PC-3 (cell line): ENCODE data around the gene CPT1A. TPM values are rescaled to one million over a fixed set of nuclear protein-coding genes. Genes with fewer than 3 reads are reported as not detected.

Experiments
- ATAC-seq: fragments of 200-7000 bp; cut with Tn5 transposase; 2 replicates; pipeline ENCODE4 v1.9.1; 2020; ENCODE audit warnings: mild to moderate bottlenecking, moderate library complexity
- BruUV-seq: library from RNA; stranded (reverse); fragments of 400-500 nt; replicated peaks from 2 replicates; lab custom pipeline; 2021; lab: Mats Ljungman, UMichigan
- CTCF ChIA-PET: fragments of 300-600 bp; sonication (Branson Sonifier 250); formaldehyde crosslinking; loops from one replicate; lab custom pipeline; 2022; ENCODE audit warnings: antibody characterized with exemption; lab: Charles Lee
- POLR2A ChIA-PET: fragments of 300-600 bp; sonication (Branson Sonifier 250); formaldehyde crosslinking; loops from one replicate; lab custom pipeline; 2022; ENCODE audit warnings: antibody characterized with exemption; ENCODE audit not compliant: unreplicated experiment; lab: Charles Lee
- DNase-seq: peaks from one replicate; pipeline ENCODE4 v3.0.0-alpha.2; 2015
- H2AFZ ChIP-seq: fragments of 300-600 bp; sonication (generic); 2 replicates; pipeline ENCODE4 v1.6.0; 2016; ENCODE audit warnings: antibody characterized with exemption, low read length
- H3F3A ChIP-seq: fragments of 300-600 bp; sonication (generic); one replicate; pipeline ENCODE4 v1.6.0; 2017; ENCODE audit warnings: antibody characterized with exemption, low read length, control low read depth, mild to moderate bottlenecking; ENCODE audit not compliant: unreplicated experiment
- H3K27ac ChIP-seq: fragments of 300-600 bp; sonication (generic); 2 replicates; pipeline ENCODE4 v1.5.1; 2016; ENCODE audit warnings: mild to moderate bottlenecking, low read length
- H3K27me3 ChIP-seq: fragments of 300-600 bp; sonication (generic); 2 replicates; pipeline ENCODE4 v1.6.1; 2016; ENCODE audit warnings: low read length, mixed read lengths
- H3K36me3 ChIP-seq: fragments of 300-600 bp; sonication (generic); 2 replicates; pipeline ENCODE4 v1.6.1; 2016; ENCODE audit warnings: low read depth, mixed run types, low read length, mixed read lengths
- H3K4me1 ChIP-seq: fragments of 300-600 bp; sonication (generic); 2 replicates; pipeline ENCODE4 v1.5.1; 2016; ENCODE audit warnings: low read length; ENCODE audit not compliant: insufficient read depth
- H3K4me2 ChIP-seq: fragments of 300-600 bp; sonication (generic); 2 replicates; pipeline ENCODE4 v1.6.0; 2016; ENCODE audit warnings: low read length
- H3K4me3 ChIP-seq: fragments of 300-600 bp; sonication (generic); 2 replicates; pipeline ENCODE4 v1.5.1; 2016; ENCODE audit warnings: mild to moderate bottlenecking, low read length, mixed read lengths
- H3K79me2 ChIP-seq: fragments of 300-600 bp; sonication (generic); 2 replicates; pipeline ENCODE4 v1.6.1; 2017; ENCODE audit warnings: low read length, mixed read lengths
- H3K9ac ChIP-seq: fragments of 300-600 bp; sonication (generic); 2 replicates; pipeline ENCODE4 v1.6.0; 2016; ENCODE audit warnings: mild to moderate bottlenecking, low read length
- H3K9me2 ChIP-seq: fragments of 300-600 bp; sonication (generic); replicated peaks from 2 replicates; pipeline ENCODE4 v1.6.1; 2016; ENCODE audit warnings: mixed run types, low read length, mixed read lengths
- H3K9me3 ChIP-seq: fragments of 300-600 bp; sonication (generic); 2 replicates; pipeline ENCODE4 v1.6.1; 2016; ENCODE audit warnings: low read length, mixed read lengths
- H4K20me1 ChIP-seq: fragments of 300-600 bp; sonication (generic); 2 replicates; pipeline ENCODE4 v1.6.1; 2016; ENCODE audit warnings: low read length, mixed read lengths
- EZH2 ChIP-seq: fragments of 300-600 bp; sonication (generic); IDR thresholded peaks from one replicate; pipeline ENCODE4 v1.6.1; 2017; ENCODE audit warnings: antibody characterized with exemption, mild to moderate bottlenecking, low read length; ENCODE audit not compliant: unreplicated experiment
- EZH2phosphoT487 ChIP-seq: fragments of 300-600 bp; sonication (generic); IDR thresholded peaks from 2 replicates; pipeline ENCODE4 v1.6.1; 2018; ENCODE audit warnings: mild to moderate bottlenecking, antibody characterized with exemption, low read length, borderline replicate concordance
- intact Hi-C: fragments of 100-400 bp; cut with micrococcal nuclease; formaldehyde crosslinking; loops from 2 replicates; pipeline ENCODE4 v1.9.0; 2023
- total RNA-seq: library from RNA; depleted of rRNA; stranded (reverse); fragments of >200 nt; gene quantifications from 2 replicates; pipeline ENCODE4 v1.2.3, GENCODE V29; 2014
- TF ChIP-seq, protein P1 (sequence below): fragments of 300-600 bp; sonication (generic); conservative IDR thresholded peaks from 2 replicates; pipeline ENCODE4 v1.5.1; 2017; ENCODE audit warnings: antibody characterized with exemption, low read depth, mild to moderate bottlenecking, low read length

Gene CPT1A
- total RNA-seq, 1 experiment from 2014 or later, result 38.1 TPM

DNA sequence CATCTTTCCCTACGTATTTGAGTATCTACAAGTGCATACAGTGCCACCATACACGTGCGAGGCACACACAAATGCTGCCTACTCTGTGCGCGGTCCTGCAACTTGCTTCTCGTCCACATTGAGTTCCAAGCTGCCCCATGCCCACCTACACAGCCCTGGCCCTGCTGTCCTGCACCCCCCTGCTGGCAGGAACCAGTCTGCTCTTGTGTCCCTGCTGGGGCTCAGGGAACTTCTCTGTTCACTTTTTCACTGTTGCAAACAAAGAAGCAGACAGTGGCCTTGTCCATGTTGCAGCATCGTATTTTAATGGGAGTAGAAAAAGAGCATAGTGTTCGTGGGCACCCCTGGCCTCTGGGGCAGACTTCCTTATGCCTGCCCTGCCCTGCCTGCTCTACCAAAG lies 14.0 kb downstream of the CPT1A start:
- no peaks in the 10 kb centered on the region for H4K20me1 ChIP-seq
- DNase-seq (no peak), ATAC-seq (peak; percentile 39; the same call in 1 of the 2 replicates)
- H3K4me1 ChIP-seq, result peaks cover 8% of the 10 kb centered on the region
- H3K9me2 ChIP-seq, result no peaks in the 10 kb centered on the region
- H3K9ac ChIP-seq, result no peak overlapping the region
- H3K4me3 ChIP-seq, result no peak overlapping the region
- ChIA-PET POLR2A (no interaction called here), CTCF (no interaction called here)
- no peak overlapping the region for H3K4me2 ChIP-seq
- no peak overlapping the region for H3K27ac ChIP-seq
- intact Hi-C loops, result no loop called here
- TF ChIP-seq, protein P1, sequence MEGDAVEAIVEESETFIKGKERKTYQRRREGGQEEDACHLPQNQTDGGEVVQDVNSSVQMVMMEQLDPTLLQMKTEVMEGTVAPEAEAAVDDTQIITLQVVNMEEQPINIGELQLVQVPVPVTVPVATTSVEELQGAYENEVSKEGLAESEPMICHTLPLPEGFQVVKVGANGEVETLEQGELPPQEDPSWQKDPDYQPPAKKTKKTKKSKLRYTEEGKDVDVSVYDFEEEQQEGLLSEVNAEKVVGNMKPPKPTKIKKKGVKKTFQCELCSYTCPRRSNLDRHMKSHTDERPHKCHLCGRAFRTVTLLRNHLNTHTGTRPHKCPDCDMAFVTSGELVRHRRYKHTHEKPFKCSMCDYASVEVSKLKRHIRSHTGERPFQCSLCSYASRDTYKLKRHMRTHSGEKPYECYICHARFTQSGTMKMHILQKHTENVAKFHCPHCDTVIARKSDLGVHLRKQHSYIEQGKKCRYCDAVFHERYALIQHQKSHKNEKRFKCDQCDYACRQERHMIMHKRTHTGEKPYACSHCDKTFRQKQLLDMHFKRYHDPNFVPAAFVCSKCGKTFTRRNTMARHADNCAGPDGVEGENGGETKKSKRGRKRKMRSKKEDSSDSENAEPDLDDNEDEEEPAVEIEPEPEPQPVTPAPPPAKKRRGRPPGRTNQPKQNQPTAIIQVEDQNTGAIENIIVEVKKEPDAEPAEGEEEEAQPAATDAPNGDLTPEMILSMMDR, result peak; percentile 17; the same call in 1 of the 2 replicates
- no peak for TF ChIP-seq EZH2phosphoT487
- BruUV-seq, result no TSS peak
- no peaks in the 10 kb centered on the region for H3K27me3 ChIP-seq
- no peaks in the 10 kb centered on the region for H3K9me3 ChIP-seq
- H3K36me3 ChIP-seq, result 0 out of 2 replicates have a peak, but pooled peaks cover 5% of the 10 kb centered on the region
- H3F3A ChIP-seq, result no peaks in the 10 kb centered on the region
- H3K79me2 ChIP-seq, result peaks cover 59% of the 10 kb centered on the region
- H2AFZ ChIP-seq, result no peak overlapping the region

DNA sequence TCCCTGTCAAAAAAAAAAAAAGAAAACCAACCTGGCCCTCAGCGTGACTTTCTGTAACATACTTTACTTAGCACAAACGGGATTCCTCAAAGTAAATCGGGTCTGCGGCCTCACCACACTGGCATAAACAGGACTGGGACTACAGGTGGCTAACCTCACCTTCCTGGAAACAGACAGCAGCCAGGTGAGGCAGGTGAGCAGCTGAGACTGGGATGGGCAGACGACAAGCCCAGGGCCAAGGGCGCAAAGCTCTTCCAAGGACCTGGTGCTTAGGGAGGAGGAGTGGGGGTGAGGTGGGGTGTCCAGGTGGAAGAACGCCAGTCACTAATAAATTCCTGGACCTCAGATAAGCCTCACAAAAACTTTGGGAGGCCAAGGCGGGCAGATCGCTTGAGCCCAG lies 15.0 kb downstream of the CPT1A start:
- Histone ChIP-seq H3K4me2 (no peak overlapping the region), H3K36me3 (0 out of 2 replicates have a peak, but pooled peaks cover 6% of the 10 kb centered on the region), H3K79me2 (peaks cover 51% of the 10 kb centered on the region), H2AFZ (no peak overlapping the region), H4K20me1 (no peaks in the 10 kb centered on the region), H3K9me2 (no peaks in the 10 kb centered on the region), H3K4me1 (peaks cover 8% of the 10 kb centered on the region), H3K27me3 (no peaks in the 10 kb centered on the region), H3F3A (no peaks in the 10 kb centered on the region), H3K27ac (no peak overlapping the region), H3K4me3 (no peak overlapping the region), H3K9me3 (no peaks in the 10 kb centered on the region), H3K9ac (no peak overlapping the region)
- BruUV-seq, result no TSS peak
- intact Hi-C loops, result no loop called here
- ChIA-PET CTCF (interaction anchor here (0.6 kb wide), 1 partner anchor 77 kb away, joined by 3 read pairs; the partner anchor contains the start of gene IGHMBP2), POLR2A (no interaction called here)
- DNase-seq (no peak), ATAC-seq (no peak)
- no peak for TF ChIP-seq EZH2phosphoT487
- TF ChIP-seq, protein P1, result no peak
- TF ChIP-seq EZH2, result no peak

DNA sequence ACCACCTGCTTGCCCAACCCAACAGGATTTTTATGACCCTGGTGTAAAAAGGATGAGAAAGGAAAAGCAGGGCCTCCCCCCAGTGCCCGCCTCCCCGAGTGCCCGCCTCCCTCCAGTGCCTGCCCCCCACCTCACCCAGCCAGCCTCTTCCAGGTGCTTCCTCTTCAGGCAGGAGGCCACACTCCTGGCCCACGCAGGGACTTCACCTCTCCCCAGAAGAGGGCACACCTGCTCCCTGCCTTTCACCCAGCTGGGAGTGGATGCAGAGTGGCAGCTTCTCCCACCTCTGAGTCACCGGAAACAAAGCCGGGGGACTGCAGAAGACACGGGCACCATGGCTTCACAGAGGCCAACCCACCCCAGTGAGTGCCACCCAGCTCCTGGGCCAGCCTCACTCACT lies 16.1 kb downstream of the CPT1A start:
- Histone ChIP-seq H3K9me2 (no peaks in the 10 kb centered on the region), H3K79me2 (peaks cover 48% of the 10 kb centered on the region), H3K4me1 (peaks cover 8% of the 10 kb centered on the region), H3K9ac (no peak overlapping the region), H3K27me3 (no peaks in the 10 kb centered on the region), H2AFZ (no peak overlapping the region), H3K4me2 (no peak overlapping the region), H3K27ac (no peak overlapping the region), H4K20me1 (no peaks in the 10 kb centered on the region), H3K36me3 (0 out of 2 replicates have a peak, but pooled peaks cover 3% of the 10 kb centered on the region), H3K9me3 (no peaks in the 10 kb centered on the region), H3K4me3 (no peak overlapping the region), H3F3A (no peaks in the 10 kb centered on the region)
- DNase-seq, result peak; percentile 75
- BruUV-seq, result no TSS peak
- ChIA-PET POLR2A (no interaction called here), CTCF (interaction anchor here (0.6 kb wide), 1 partner anchor 18 kb away, joined by 3 read pairs; no protein-coding TSS in a partner anchor)
- intact Hi-C loops, result no loop called here
- ATAC-seq, result peak; percentile 89
- TF ChIP-seq, protein P1, result peak; percentile 68
- TF ChIP-seq EZH2phosphoT487, result no peak
